GM12891 (cell line): Measurements from ENCODE around the gene C10orf71.

Source experiments
- POLR2A ChIP-seq: IDR thresholded peaks from 2 replicates; pipeline ENCODE4 v1.6.1; 2011; ENCODE audit warnings: low read depth, low read length, control low read depth
- TAF1 ChIP-seq: IDR thresholded peaks from 2 replicates; pipeline ENCODE4 v1.6.1; 2011; ENCODE audit warnings: low read depth, low read length, control low read depth

DNA sequence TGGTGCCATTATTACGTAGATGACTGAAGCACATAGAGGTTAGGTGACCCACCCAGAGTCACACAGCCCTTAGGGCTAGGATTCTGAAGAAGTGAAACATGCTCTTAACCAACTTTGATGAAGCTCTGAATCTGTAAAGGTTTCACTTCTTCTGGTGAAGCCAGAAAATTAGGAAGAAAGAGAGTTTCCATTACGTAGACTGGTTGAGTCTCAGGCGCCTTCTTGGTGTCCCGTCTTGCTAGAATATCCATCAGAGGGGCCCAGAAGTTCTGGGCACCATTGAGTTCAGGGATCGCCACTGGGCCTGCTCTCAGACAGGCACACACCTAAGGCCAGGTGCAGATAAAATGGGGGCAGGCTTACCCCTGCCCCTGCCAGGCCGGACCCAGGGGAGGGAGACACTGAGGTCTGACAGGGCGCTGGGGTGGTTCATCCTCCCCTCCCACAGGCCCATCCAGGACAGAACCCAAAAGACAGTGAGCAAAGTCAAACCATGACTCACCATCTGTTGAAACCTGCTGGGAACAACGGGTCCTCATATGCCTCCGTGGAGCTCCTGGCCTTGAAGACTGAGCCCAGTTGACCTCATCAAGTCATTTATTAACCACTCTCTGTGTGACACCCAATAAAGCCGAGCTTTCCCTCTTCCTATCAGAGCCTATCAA is 63.8 kb downstream of the C10orf71 start:
- TF ChIP-seq POLR2A: no peak
- TF ChIP-seq TAF1: no peak
